ENCODE measurements around the gene C7. TPM values are rescaled to one million over a fixed set of nuclear protein-coding genes. Genes with fewer than 3 reads are reported as not detected.
"Not testable (repeated sequence)": the region's sequence is repeated elsewhere in the genome, so short reads cannot be mapped to it uniquely, and the experiment has no call there.

Gene C7
- total RNA-seq, 1 experiment from 2014 or later = 11.7 TPM

- BruUV-seq (replicated peaks) = no TSS peak
- CTCF ChIA-PET = interaction anchor here (0.5 kb wide), 1 partner anchor 1144 kb away, joined by 4 read pairs; no protein-coding TSS in a partner anchor
Observed at GRCh38 chr5:40869384-40869783, 39.9 kb upstream of the C7 start.

GRCh38 chr5:40871177-40871576 is 38.1 kb upstream of the C7 start:
- BruUV-seq (replicated peaks) = no TSS peak
- intact Hi-C loops (cut with micrococcal nuclease; ENCODE audit: unreplicated experiment) = loop anchor here (10.0 kb wide), 2 partner anchors 1156 to 1286 kb away; no protein-coding TSS in a partner anchor

More at GRCh38 chr5:40869384-40869783, 39.9 kb upstream of the C7 start:
- TF ChIP-seq CTCF (conservative IDR thresholded peaks at IDR 0.05; ENCODE audit: low read depth, low read length) = no peak
- TF ChIP-seq EZH2 (IDR thresholded peaks at IDR 0.05; ENCODE audit: borderline replicate concordance, low read depth, low read length, poor library complexity, severe bottlenecking) = no peak
- no peak overlapping the region for H3K4me3 ChIP-seq (ENCODE audit: low read depth, low read length, poor library complexity, severe bottlenecking)
- intact Hi-C loops (cut with micrococcal nuclease; ENCODE audit: unreplicated experiment) = no loop called here
- H3K4me1 ChIP-seq (ENCODE audit: insufficient read depth, low read length, poor library complexity, severe bottlenecking) = peaks cover 9% of the 10 kb centered on the region
- no peaks in the 10 kb centered on the region for H3K36me3 ChIP-seq (ENCODE audit: insufficient read depth, low read length, poor library complexity, severe bottlenecking)
- H3K27me3 ChIP-seq (replicated peaks; ENCODE audit: insufficient read depth, low read depth, low read length, poor library complexity) = no peaks in the 10 kb centered on the region
- peaks cover 3% of the 10 kb centered on the region for H3K9me3 ChIP-seq (ENCODE audit: low read depth, low read length, poor library complexity, severe bottlenecking)
- H3K27ac ChIP-seq (ENCODE audit: low read depth, low read length, poor library complexity, severe bottlenecking) = no peak overlapping the region
- POLR2A ChIA-PET (ENCODE audit: low non-redundant PET) = no interaction called here
- DNase-seq (ENCODE audit: low spot score) = peak; percentile 75

GRCh38 chr5:40872253-40872652 is 37.0 kb upstream of the C7 start:
- H3K9me3 ChIP-seq (ENCODE audit: low read depth, low read length, poor library complexity, severe bottlenecking); H3K4me3 ChIP-seq (ENCODE audit: low read depth, low read length, poor library complexity, severe bottlenecking); H3K36me3 ChIP-seq (ENCODE audit: insufficient read depth, low read length, poor library complexity, severe bottlenecking); H3K27me3 ChIP-seq (replicated peaks; ENCODE audit: insufficient read depth, low read depth, low read length, poor library complexity); H3K4me1 ChIP-seq (ENCODE audit: insufficient read depth, low read length, poor library complexity, severe bottlenecking); POLR2A ChIA-PET (ENCODE audit: low non-redundant PET); BruUV-seq (replicated peaks); DNase-seq (ENCODE audit: low spot score); CTCF ChIA-PET; H3K27ac ChIP-seq (ENCODE audit: low read depth, low read length, poor library complexity, severe bottlenecking): not testable (repeated sequence)
- intact Hi-C loops (cut with micrococcal nuclease; ENCODE audit: unreplicated experiment) = loop anchor here (10.0 kb wide), 2 partner anchors 1157 to 1287 kb away; no protein-coding TSS in a partner anchor

More at GRCh38 chr5:40871177-40871576, 38.1 kb upstream of the C7 start:
- DNase-seq (ENCODE audit: low spot score) = no peak
- Histone ChIP-seq H3K27me3 (replicated peaks; ENCODE audit: insufficient read depth, low read depth, low read length, poor library complexity) (no peaks in the 10 kb centered on the region), H3K9me3 (ENCODE audit: low read depth, low read length, poor library complexity, severe bottlenecking) (no peaks in the 10 kb centered on the region), H3K27ac (ENCODE audit: low read depth, low read length, poor library complexity, severe bottlenecking) (no peak overlapping the region), H3K36me3 (ENCODE audit: insufficient read depth, low read length, poor library complexity, severe bottlenecking) (no peaks in the 10 kb centered on the region), H3K4me1 (ENCODE audit: insufficient read depth, low read length, poor library complexity, severe bottlenecking) (peaks cover 9% of the 10 kb centered on the region), H3K4me3 (ENCODE audit: low read depth, low read length, poor library complexity, severe bottlenecking) (no peak overlapping the region)
- ChIA-PET CTCF (no interaction called here), POLR2A (ENCODE audit: low non-redundant PET) (no interaction called here)
- TF ChIP-seq EZH2 (IDR thresholded peaks at IDR 0.05; ENCODE audit: borderline replicate concordance, low read depth, low read length, poor library complexity, severe bottlenecking) (no peak), CTCF (conservative IDR thresholded peaks at IDR 0.05; ENCODE audit: low read depth, low read length) (no peak)

GRCh38 chr5:40873286-40873880 is 35.9 kb upstream of the C7 start:
- Histone ChIP-seq H3K9me3 (ENCODE audit: low read depth, low read length, poor library complexity, severe bottlenecking) (no peaks in the 10 kb centered on the region), H3K4me1 (ENCODE audit: insufficient read depth, low read length, poor library complexity, severe bottlenecking) (peaks cover 9% of the 10 kb centered on the region), H3K36me3 (ENCODE audit: insufficient read depth, low read length, poor library complexity, severe bottlenecking) (no peaks in the 10 kb centered on the region), H3K4me3 (ENCODE audit: low read depth, low read length, poor library complexity, severe bottlenecking) (no peak overlapping the region), H3K27me3 (replicated peaks; ENCODE audit: insufficient read depth, low read depth, low read length, poor library complexity) (no peaks in the 10 kb centered on the region), H3K27ac (ENCODE audit: low read depth, low read length, poor library complexity, severe bottlenecking) (no peak overlapping the region)
- no TSS peak for BruUV-seq (replicated peaks)
- no peak for DNase-seq (ENCODE audit: low spot score)
- TF ChIP-seq CTCF (conservative IDR thresholded peaks at IDR 0.05; ENCODE audit: low read depth, low read length) = no peak
- no peak for TF ChIP-seq EZH2 (IDR thresholded peaks at IDR 0.05; ENCODE audit: borderline replicate concordance, low read depth, low read length, poor library complexity, severe bottlenecking)
- CTCF ChIA-PET = no interaction called here
- intact Hi-C loops (cut with micrococcal nuclease; ENCODE audit: unreplicated experiment) = loop anchor here (10.0 kb wide), 2 partner anchors 1159 to 1289 kb away; no protein-coding TSS in a partner anchor
- POLR2A ChIA-PET (ENCODE audit: low non-redundant PET) = no interaction called here
